Esophagus muscularis mucosa (tissue), 4 donors: Measurements from ENCODE around the gene WDR75. TPM values are rescaled to one million over a fixed set of nuclear protein-coding genes. Genes with fewer than 3 reads are reported as not detected.
"Not testable (repeated sequence)": the region's sequence is repeated elsewhere in the genome, so short reads cannot be mapped to it uniquely, and the experiment has no call there.

Source experiments
- DNase-seq: peaks from one replicate; pipeline ENCODE4 v3.0.0-alpha.2; 2017; ENCODE audit errors: extremely low spot score
- H3K27ac ChIP-seq, 4 donors: fragments of 200-600 bp; sonication (generic); replicated peaks in 1 of 4; 1 replicate in 3 of 4; 2 replicates in 1 of 4; pipeline ENCODE4 v1.5.1; 2016 to 2019; ENCODE audit warnings: mild to moderate bottlenecking in 1 of 4
- H3K27me3 ChIP-seq, 4 donors: fragments of 200-600 bp; sonication (generic); one replicate each; pipeline versions ENCODE4 v1.5.1 to v1.6.0; 2016 to 2019
- H3K36me3 ChIP-seq, 4 donors: fragments of 200-600 bp; sonication (generic); one replicate each; pipeline ENCODE4 v1.5.1; 2016 to 2019
- H3K4me1 ChIP-seq, 4 donors: fragments of 200-600 bp; sonication (generic); one replicate each; pipeline ENCODE4 v1.5.1; 2016 to 2019
- H3K4me3 ChIP-seq, 4 donors: fragments of 200-600 bp; sonication (generic); 1 replicate in 2 of 4; 2 replicates in 2 of 4; pipeline ENCODE4 v1.5.1; 2016 to 2019; ENCODE audit warnings: mild to moderate bottlenecking in 4 of 4, moderate library complexity in 1 of 4
- H3K9me3 ChIP-seq, 4 donors: fragments of 200-600 bp; sonication (generic); 1 replicate in 3 of 4; 2 replicates in 1 of 4; pipeline ENCODE4 v1.5.1; 2016 to 2019
- EP300 ChIP-seq: sonication (generic); formaldehyde crosslinking; IDR thresholded peaks from one replicate; pipeline ENCODE4 v1.6.1; 2017; ENCODE audit warnings: antibody characterized with exemption
- POLR2A ChIP-seq: fragments of 450-650 bp; IDR thresholded peaks from one replicate; pipeline ENCODE4 v1.6.1; 2017; ENCODE audit warnings: antibody characterized with exemption, moderate library complexity, mild to moderate bottlenecking, low read depth
- POLR2AphosphoS5 ChIP-seq, 2 donors: sonication (generic); formaldehyde crosslinking; IDR thresholded peaks; one replicate each; pipeline ENCODE4 v1.6.1; 2017; ENCODE audit warnings: antibody characterized with exemption in 2 of 2
- WGBS: methylation state at CpG from one replicate; pipeline ENCODE4 v1.1.5; 2018; 5-methylcytosine and 5-hydroxymethylcytosine counted together
- intact Hi-C: fragments of 100-400 bp; cut with DNase I; formaldehyde crosslinking; loops from one replicate; pipeline ENCODE4 v1.15.1; 2023
- total RNA-seq, 4 donors: library from RNA; depleted of rRNA; stranded (reverse); fragments of >200 nt; gene quantifications; one replicate each; pipeline versions ENCODE4 v1.1.0 to v1.2.1, GENCODE V29; 2016
- TF ChIP-seq, protein P1 (sequence below), 3 experiments: fragments of 200-600 bp in 2 of 3; fragments of 450-650 bp in 1 of 3; sonication (generic) in 2 of 3; IDR thresholded peaks; one replicate each; pipeline ENCODE4 v1.5.1; 2017 to 2019; ENCODE audit warnings: antibody characterized with exemption in 3 of 3, mild to moderate bottlenecking in 2 of 3, moderate library complexity in 1 of 3

Gene WDR75
- total RNA-seq, 4 donors from 2014 or later = 18.7 to 35.3 (median 24.7) TPM

- WGBS = 91% methylated on average over 4 of the region's 4 CpGs
- Histone ChIP-seq H3K27ac (no peak overlapping the region), H3K36me3 (peaks cover 42 to 95% (median 80%) of the 10 kb centered on the region in 4 donors), H3K27me3 (no peaks in the 10 kb centered on the region), H3K4me1 (no peaks in the 10 kb centered on the region), H3K9me3 (no peaks in the 10 kb centered on the region), H3K4me3 (no peak overlapping the region)
- no peak for DNase-seq
- intact Hi-C loops = loop anchor here (5.0 kb wide), 1 partner anchor 110 kb away; no protein-coding TSS in a partner anchor
- TF ChIP-seq, protein P1, sequence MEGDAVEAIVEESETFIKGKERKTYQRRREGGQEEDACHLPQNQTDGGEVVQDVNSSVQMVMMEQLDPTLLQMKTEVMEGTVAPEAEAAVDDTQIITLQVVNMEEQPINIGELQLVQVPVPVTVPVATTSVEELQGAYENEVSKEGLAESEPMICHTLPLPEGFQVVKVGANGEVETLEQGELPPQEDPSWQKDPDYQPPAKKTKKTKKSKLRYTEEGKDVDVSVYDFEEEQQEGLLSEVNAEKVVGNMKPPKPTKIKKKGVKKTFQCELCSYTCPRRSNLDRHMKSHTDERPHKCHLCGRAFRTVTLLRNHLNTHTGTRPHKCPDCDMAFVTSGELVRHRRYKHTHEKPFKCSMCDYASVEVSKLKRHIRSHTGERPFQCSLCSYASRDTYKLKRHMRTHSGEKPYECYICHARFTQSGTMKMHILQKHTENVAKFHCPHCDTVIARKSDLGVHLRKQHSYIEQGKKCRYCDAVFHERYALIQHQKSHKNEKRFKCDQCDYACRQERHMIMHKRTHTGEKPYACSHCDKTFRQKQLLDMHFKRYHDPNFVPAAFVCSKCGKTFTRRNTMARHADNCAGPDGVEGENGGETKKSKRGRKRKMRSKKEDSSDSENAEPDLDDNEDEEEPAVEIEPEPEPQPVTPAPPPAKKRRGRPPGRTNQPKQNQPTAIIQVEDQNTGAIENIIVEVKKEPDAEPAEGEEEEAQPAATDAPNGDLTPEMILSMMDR (IDR thresholded peaks at IDR 0.05) = no peak
- TF ChIP-seq EP300 = no peak
- TF ChIP-seq POLR2AphosphoS5 (IDR thresholded peaks at IDR 0.05) = no peak
- TF ChIP-seq POLR2A = no peak
These were observed 26.3 kb downstream of the WDR75 start for GRCh38 chr2:189467593-189467992.

DNA sequence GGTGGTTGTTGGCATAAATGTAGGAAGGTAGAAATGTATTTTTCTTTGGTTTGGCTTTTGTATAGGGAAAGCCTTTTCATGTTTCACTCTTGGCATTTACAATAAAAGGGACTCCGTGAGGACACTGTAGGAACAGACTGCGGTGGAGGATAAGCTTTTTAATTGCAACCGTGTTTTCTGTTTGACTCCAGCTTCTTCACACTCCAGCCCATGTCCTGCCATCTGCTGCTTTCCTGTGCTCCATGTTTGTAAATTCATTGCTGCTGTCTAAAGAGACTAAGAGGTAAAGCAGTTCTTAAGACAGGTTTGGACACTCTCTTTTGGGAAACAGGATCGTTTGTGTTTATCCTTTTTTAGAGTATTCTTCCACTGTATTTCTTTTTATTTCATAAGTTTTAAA lies 33.3 kb downstream of the WDR75 start:
- Histone ChIP-seq H3K4me1 (no peaks in the 10 kb centered on the region), H3K9me3 (no peaks in the 10 kb centered on the region), H3K4me3 (no peak overlapping the region), H3K36me3 (peaks cover 17 to 66% (median 51%) of the 10 kb centered on the region in 4 donors), H3K27ac (no peak overlapping the region), H3K27me3 (no peaks in the 10 kb centered on the region)
- WGBS = 90% methylated on average over 4 of the region's 4 CpGs
- no peak for DNase-seq
- intact Hi-C loops = no loop called here
- TF ChIP-seq EP300 = no peak
- TF ChIP-seq, protein P1 (IDR thresholded peaks at IDR 0.05) = no peak
- TF ChIP-seq POLR2A = no peak
- no peak for TF ChIP-seq POLR2AphosphoS5 (IDR thresholded peaks at IDR 0.05)

DNA sequence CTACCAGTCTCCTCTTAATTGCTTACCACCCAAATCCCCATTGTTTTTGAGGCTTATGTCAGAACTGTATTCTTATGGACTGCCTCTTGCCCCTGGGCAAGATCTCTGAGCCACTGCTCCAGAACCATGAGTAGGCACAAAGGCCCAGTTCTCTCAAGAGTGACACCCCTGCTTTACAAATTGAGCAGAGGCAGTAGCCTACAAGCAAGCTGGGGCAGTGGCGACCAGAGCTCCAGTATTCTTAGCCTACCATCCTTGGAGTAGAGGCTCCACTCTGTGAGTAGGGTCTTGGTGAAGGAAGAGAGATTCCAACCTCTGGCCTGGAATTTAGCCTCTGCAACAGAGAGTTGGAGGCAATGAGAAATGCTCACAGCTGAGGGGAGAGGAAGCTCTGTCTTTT lies 36.5 kb downstream of the WDR75 start:
- H3K4me3 ChIP-seq = no peak overlapping the region
- H3K27me3 ChIP-seq = no peaks in the 10 kb centered on the region
- H3K4me1 ChIP-seq = no peaks in the 10 kb centered on the region
- no peaks in the 10 kb centered on the region for H3K9me3 ChIP-seq
- H3K36me3 ChIP-seq = peaks cover 5 to 33% (median 29%) of the 10 kb centered on the region in 4 donors
- H3K27ac ChIP-seq = no peak overlapping the region
- TF ChIP-seq POLR2AphosphoS5 (IDR thresholded peaks at IDR 0.05) = no peak
- 100% methylated on average over 1 of the region's 1 CpG for WGBS
- intact Hi-C loops = no loop called here
- DNase-seq = no peak

GRCh38 chr2:189478289-189478688 lies 37.0 kb downstream of the WDR75 start:
- 98% methylated on average over 5 of the region's 5 CpGs for WGBS
- H3K27me3 ChIP-seq, H3K4me3 ChIP-seq, H3K9me3 ChIP-seq, H3K27ac ChIP-seq, H3K4me1 ChIP-seq, DNase-seq, intact Hi-C loops: not testable (repeated sequence)
- peaks cover 4 to 28% (median 26%) of the 10 kb centered on the region in 4 donors for H3K36me3 ChIP-seq

GRCh38 chr2:189481071-189481470 lies 39.8 kb downstream of the WDR75 start:
- Histone ChIP-seq H3K27me3 (no peaks in the 10 kb centered on the region), H3K36me3 (peaks cover 0 to 8% (median 2%) of the 10 kb centered on the region in 4 donors), H3K4me3 (no peak overlapping the region), H3K9me3 (no peaks in the 10 kb centered on the region), H3K27ac (no peak overlapping the region), H3K4me1 (no peaks in the 10 kb centered on the region)
- 93% methylated on average over 1 of the region's 1 CpG for WGBS
- intact Hi-C loops = no loop called here
- no peak for DNase-seq
- TF ChIP-seq, protein P1 (IDR thresholded peaks at IDR 0.05) = no peak
- TF ChIP-seq POLR2A (no peak), EP300 (no peak), POLR2AphosphoS5 (IDR thresholded peaks at IDR 0.05) (no peak)

DNA sequence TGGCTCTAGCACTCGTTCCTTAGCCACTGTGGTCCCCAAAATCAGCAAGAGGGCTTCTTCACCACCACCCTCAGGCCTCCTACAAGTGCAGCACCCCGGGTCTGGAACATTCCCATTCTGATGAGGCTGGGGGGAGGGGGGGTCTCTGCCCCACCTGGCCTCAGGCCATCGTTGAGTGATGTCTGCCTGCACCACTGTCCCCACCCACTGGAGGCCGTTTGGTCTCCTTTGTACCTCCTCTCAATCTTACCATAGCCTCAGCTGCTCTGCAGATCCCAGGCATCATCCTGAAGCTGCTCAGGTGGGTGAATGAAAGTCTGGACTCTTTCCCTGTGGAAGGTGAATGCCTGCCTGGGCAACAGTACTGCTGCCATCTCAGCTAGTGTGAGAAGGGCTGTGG lies 42.3 kb downstream of the WDR75 start:
- no peak for DNase-seq
- no peaks in the 10 kb centered on the region for H3K27me3 ChIP-seq
- TF ChIP-seq POLR2A (no peak), EP300 (no peak), POLR2AphosphoS5 (IDR thresholded peaks at IDR 0.05) (no peak)
- TF ChIP-seq, protein P1 (IDR thresholded peaks at IDR 0.05) = no peak
- H3K4me3 ChIP-seq = no peak overlapping the region
- WGBS = 61% methylated on average over 4 of the region's 4 CpGs
- no peak overlapping the region for H3K27ac ChIP-seq
- intact Hi-C loops = no loop called here
- no peaks in the 10 kb centered on the region for H3K9me3 ChIP-seq
- H3K4me1 ChIP-seq = no peaks in the 10 kb centered on the region
- no peaks in the 10 kb centered on the region for H3K36me3 ChIP-seq
